SK-N-SH (cell line): ENCODE measurements around the gene C6orf89. TPM values are rescaled to one million over a fixed set of nuclear protein-coding genes. Genes with fewer than 3 reads are reported as not detected.

ENCODE experiments used
- CTCF ChIA-PET: fragments of 300-600, 350-600 bp; formaldehyde crosslinking; extraction: SDS; loops from one replicate; lab custom pipeline; 2021; lab: Yijun Ruan, JAX
- POLR2A ChIA-PET: fragments of 350-600 bp; sonication (Branson Sonifier 250); formaldehyde crosslinking; extraction: SDS; loops from one replicate; lab custom pipeline; 2020; ENCODE audit warnings: antibody characterized with exemption, inconsistent platforms; lab: Yijun Ruan, JAX
- DNase-seq: peaks from one replicate; pipeline ENCODE4 v3.0.0; 2012
- H2AFZ ChIP-seq: fragments of 200-600 bp; sonication (generic); 2 replicates; pipeline ENCODE4 v1.8.1; 2016; ENCODE audit warnings: antibody characterized with exemption, mild to moderate bottlenecking, low read depth
- H3F3A ChIP-seq: fragments of 200-600 bp; sonication (generic); replicated peaks from 2 replicates; pipeline ENCODE3; 2016; ENCODE audit warnings: antibody characterized with exemption, mild to moderate bottlenecking; ENCODE audit not compliant: insufficient read depth
- H3K27ac ChIP-seq, 2 experiments: fragments of 200-500 bp in 1 of 2; fragments of 200-600 bp in 1 of 2; sonication (Bioruptor generic) in 1 of 2; sonication (generic), shearing (Covaris generic) in 1 of 2; 2 replicates each; pipeline versions ENCODE4 v1.5.1 to v1.6.1; 2014 to 2016; ENCODE audit warnings: low read depth in 2 of 2, inconsistent platforms in 1 of 2, low read length in 1 of 2, mild to moderate bottlenecking in 1 of 2, mixed read lengths in 1 of 2
- H3K27me3 ChIP-seq: fragments of 200-600 bp; sonication (generic), shearing (Covaris generic); 2 replicates; pipeline ENCODE4 v1.6.1; 2016; ENCODE audit warnings: mixed run types; ENCODE audit not compliant: insufficient read depth
- H3K36me3 ChIP-seq, 2 experiments: fragments of 200-500 bp in 1 of 2; fragments of 200-600 bp in 1 of 2; sonication (Bioruptor generic) in 1 of 2; sonication (generic) in 1 of 2; replicated peaks in 1 of 2; 2 replicates each; pipeline versions ENCODE3 to v1.5.1; 2014 to 2016; ENCODE audit warnings: low read length in 1 of 2, mild to moderate bottlenecking in 1 of 2; ENCODE audit not compliant: insufficient read depth in 2 of 2, control insufficient read depth in 1 of 2
- H3K4me1 ChIP-seq, 2 experiments: fragments of 200-500 bp in 1 of 2; fragments of 200-600 bp in 1 of 2; sonication (Bioruptor generic) in 1 of 2; sonication (generic), shearing (Covaris generic) in 1 of 2; 2 replicates each; pipeline versions ENCODE4 v1.5.1 to v1.6.1; 2014 to 2016; ENCODE audit warnings: low read depth in 1 of 2, low read length in 1 of 2, mixed run types in 1 of 2; ENCODE audit not compliant: insufficient read depth in 2 of 2, control insufficient read depth in 1 of 2
- H3K4me2 ChIP-seq: fragments of 200-600 bp; sonication (generic), shearing (Covaris generic); 2 replicates; pipeline ENCODE4 v1.6.1; 2017; ENCODE audit warnings: mixed run types
- H3K4me3 ChIP-seq, 2 experiments: fragments of 200-500 bp in 1 of 2; fragments of 200-600 bp in 1 of 2; sonication (Bioruptor generic) in 1 of 2; sonication (generic), shearing (Covaris generic) in 1 of 2; 2 replicates each; pipeline versions ENCODE4 v1.5.1 to v1.8.1; 2014 to 2016; ENCODE audit warnings: low read depth in 2 of 2, inconsistent platforms in 1 of 2, low read length in 1 of 2, mild to moderate bottlenecking in 1 of 2, mixed read lengths in 1 of 2, moderate library complexity in 1 of 2
- H3K79me2 ChIP-seq: fragments of 200-600 bp; sonication (generic); 2 replicates; pipeline ENCODE4 v1.8.1; 2017; ENCODE audit warnings: mild to moderate bottlenecking; ENCODE audit not compliant: insufficient read depth
- H3K9ac ChIP-seq: fragments of 200-600 bp; sonication (generic); 2 replicates; pipeline ENCODE4 v1.6.1; 2017; ENCODE audit warnings: mixed run types
- H3K9me2 ChIP-seq: fragments of 200-600 bp; sonication (generic); 2 replicates; pipeline ENCODE4 v1.6.1; 2017; ENCODE audit warnings: mixed run types
- H3K9me3 ChIP-seq: fragments of 200-600 bp; sonication (generic); 2 replicates; pipeline ENCODE4 v1.6.1; 2017; ENCODE audit warnings: mixed run types, mild to moderate bottlenecking, moderate library complexity
- H4K20me1 ChIP-seq: fragments of 200-600 bp; sonication (generic); 2 replicates; pipeline ENCODE4 v1.6.1; 2017; ENCODE audit warnings: mild to moderate bottlenecking, mixed run types; ENCODE audit not compliant: insufficient read depth
- CHD2 ChIP-seq: fragments of 150-350 bp; IDR thresholded peaks from 2 replicates; pipeline ENCODE4 v1.6.1; 2018; ENCODE audit warnings: low read length; ENCODE audit not compliant: partially characterized antibody
- FOSL2 ChIP-seq: IDR thresholded peaks from 2 replicates; pipeline ENCODE4 v1.4.0; 2012; ENCODE audit warnings: low read depth, mild to moderate bottlenecking, moderate library complexity, borderline replicate concordance
- FOXM1 ChIP-seq: IDR thresholded peaks from 2 replicates; pipeline ENCODE4 v1.4.0; 2012; ENCODE audit warnings: low read depth, mild to moderate bottlenecking
- GATA2 ChIP-seq: sonication (generic); formaldehyde crosslinking; IDR thresholded peaks from 2 replicates; pipeline ENCODE4 v1.5.0; 2020; ENCODE audit warnings: mild to moderate bottlenecking, missing genetic modification reagents
- JUND ChIP-seq: IDR thresholded peaks from 2 replicates; pipeline ENCODE4 v1.4.0; 2012
- MEF2A ChIP-seq: IDR thresholded peaks from 2 replicates; pipeline ENCODE4 v1.4.0; 2012; ENCODE audit warnings: low read depth, borderline replicate concordance
- MXI1 ChIP-seq: IDR thresholded peaks from 2 replicates; pipeline ENCODE4 v1.6.1; 2012; ENCODE audit warnings: mild to moderate bottlenecking, low read depth, low read length, improper control_type of control experiment
- NRF1 ChIP-seq: IDR thresholded peaks from 2 replicates; pipeline ENCODE4 v1.6.1; 2012; ENCODE audit warnings: low read depth, mild to moderate bottlenecking, low read length
- RAD21 ChIP-seq: IDR thresholded peaks from 2 replicates; pipeline ENCODE4 v1.6.1; 2012; ENCODE audit warnings: mild to moderate bottlenecking, low read length
- RFX5 ChIP-seq: IDR thresholded peaks from 2 replicates; pipeline ENCODE4 v1.6.1; 2012; ENCODE audit warnings: mild to moderate bottlenecking, improper control_type of control experiment, low read length
- RXRA ChIP-seq: IDR thresholded peaks from 2 replicates; pipeline ENCODE4 v1.4.0; 2012; ENCODE audit warnings: low read depth, mild to moderate bottlenecking, borderline replicate concordance
- SIN3A ChIP-seq: IDR thresholded peaks from 2 replicates; pipeline ENCODE4 v1.6.1; 2012; ENCODE audit warnings: low read depth, mild to moderate bottlenecking, low read length, moderate library complexity, borderline replicate concordance
- SMC3 ChIP-seq: IDR thresholded peaks from 2 replicates; pipeline ENCODE4 v1.6.1; 2012; ENCODE audit warnings: low read depth, low read length, improper control_type of control experiment
- TAF1 ChIP-seq: IDR thresholded peaks from 2 replicates; pipeline ENCODE4 v1.6.1; 2012; ENCODE audit warnings: low read depth, mild to moderate bottlenecking, low read length, moderate library complexity, borderline replicate concordance
- WGBS: methylation state at CpG from one replicate; pipeline ENCODE4 v1.1.6; 2017; ENCODE audit warnings: low lambda C conversion rate; 5-methylcytosine and 5-hydroxymethylcytosine counted together
- polyA plus RNA-seq, 3 experiments: library from polyadenylated mRNA; depleted of rRNA; stranded (reverse); fragments of >200 nt; gene quantifications; 2 replicates each; pipeline ENCODE4 v1.2.3, GENCODE V29; 2012
- TF ChIP-seq, protein P1 (sequence below): IDR thresholded peaks from 2 replicates; pipeline ENCODE4 v1.4.0; 2012; ENCODE audit warnings: low read depth, borderline replicate concordance
- TF ChIP-seq, protein P2 (sequence below): fragments of 150-350 bp; IDR thresholded peaks from 2 replicates; pipeline ENCODE4 v1.6.1; 2016; ENCODE audit warnings: mild to moderate bottlenecking, low read depth, low read length
- TF ChIP-seq, protein P3 (sequence below): IDR thresholded peaks from 2 replicates; pipeline ENCODE4 v1.4.0; 2012; ENCODE audit warnings: low read depth, borderline replicate concordance

Gene C6orf89
- polyA plus RNA-seq, 1 of the 3 experiments (the other 2 are of a cell fraction), result 20.4 TPM

DNA sequence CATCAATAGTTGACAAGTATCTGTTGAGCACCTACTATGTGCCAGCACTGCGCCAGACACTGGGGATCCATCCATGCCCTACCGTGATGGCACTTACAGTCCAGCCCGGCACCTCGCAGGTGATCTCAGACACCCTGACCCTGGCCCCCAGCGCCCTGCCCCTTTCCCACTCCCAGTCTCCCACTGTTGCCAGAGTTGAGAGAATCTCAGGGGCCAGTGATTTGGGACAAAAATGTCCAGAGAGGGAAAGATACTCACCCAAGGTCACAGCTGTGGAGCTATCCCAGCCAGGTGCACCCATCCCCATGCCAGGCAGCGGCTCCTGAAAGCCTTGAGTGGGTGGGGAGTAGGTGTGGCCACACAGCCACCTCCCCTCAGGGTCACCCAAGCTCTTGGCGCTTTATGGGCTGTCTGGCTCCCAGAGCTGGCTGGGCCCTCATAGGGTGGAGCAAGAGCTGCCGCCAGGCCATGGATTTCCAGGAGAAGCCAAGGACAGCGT, 72.1 kb downstream of the C6orf89 start:
- no peak for DNase-seq
- WGBS, result 98% methylated on average over 7 of the region's 9 CpGs
- H3K36me3 ChIP-seq, result no peaks in the 10 kb centered on the region

DNA sequence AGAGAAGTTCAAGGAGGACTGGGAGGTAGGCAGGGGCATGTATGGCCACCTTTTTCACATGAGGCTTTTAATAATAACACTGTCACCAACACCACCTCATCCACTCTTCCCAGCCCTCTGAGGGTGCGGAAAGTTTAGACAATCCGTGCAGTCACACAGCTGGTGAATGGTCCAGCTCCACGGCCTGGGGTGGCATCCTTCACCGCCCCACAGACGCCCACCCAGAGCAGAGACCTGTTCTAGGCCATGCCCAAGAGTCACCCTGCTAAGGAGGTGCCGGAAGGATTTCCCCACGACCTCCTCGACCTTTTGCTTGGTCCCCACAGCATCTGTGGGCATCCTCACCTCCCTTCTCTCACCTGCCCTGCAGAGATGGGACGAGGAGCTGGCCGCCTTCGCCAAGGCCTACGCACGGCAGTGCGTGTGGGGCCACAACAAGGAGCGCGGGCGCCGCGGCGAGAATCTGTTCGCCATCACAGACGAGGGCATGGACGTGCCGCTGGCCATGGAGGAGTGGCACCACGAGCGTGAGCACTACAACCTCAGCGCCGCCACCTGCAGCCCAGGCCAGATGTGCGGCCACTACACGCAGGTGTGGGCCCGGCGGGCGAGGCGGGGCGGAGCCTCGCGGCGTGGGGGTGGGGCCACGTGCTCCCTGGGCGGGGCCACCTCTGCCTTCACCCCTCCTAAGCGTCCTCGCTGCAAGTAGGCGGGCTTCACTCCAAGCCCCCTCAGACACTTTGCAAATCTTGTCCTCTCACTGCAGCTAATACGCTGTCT, 73.2 kb downstream of the C6orf89 start:
- H3K27me3 ChIP-seq, result no peaks in the 10 kb centered on the region
- no peaks in the 10 kb centered on the region for H3K9me2 ChIP-seq
- peaks cover 2 to 9% of the 10 kb centered on the region in 2 experiments; a peak in 1 of 4 replicates for H3K4me1 ChIP-seq
- no peak for TF ChIP-seq JUND
- TF ChIP-seq GATA2 (CRISPR knock-in tag), result no peak
- CTCF ChIA-PET, result interaction anchor here (2.6 kb wide), 1 partner anchor 60 kb away, joined by 10 read pairs; no protein-coding TSS in a partner anchor
- H3K9me3 ChIP-seq, result no peaks in the 10 kb centered on the region
- no peak overlapping the region for H3K4me3 ChIP-seq
- POLR2A ChIA-PET, result no interaction called here
- H3K9ac ChIP-seq, result no peak overlapping the region
- H3K36me3 ChIP-seq, result no peaks in the 10 kb centered on the region
- no peaks in the 10 kb centered on the region for H4K20me1 ChIP-seq
- no peak overlapping the region for H3K4me2 ChIP-seq
- DNase-seq, result no peak
- peaks cover 5% of the 10 kb centered on the region for H3F3A ChIP-seq
- H3K79me2 ChIP-seq, result no peaks in the 10 kb centered on the region
- no peak overlapping the region for H3K27ac ChIP-seq
- WGBS, result 94% methylated on average over 33 of the region's 44 CpGs
- no peak overlapping the region for H2AFZ ChIP-seq

More for the DNA sequence above, 72.1 kb downstream of the C6orf89 start:
- TF ChIP-seq SMC3 (no peak), RAD21 (no peak), RFX5 (no peak), TAF1 (no peak), MXI1 (no peak), RXRA (no peak), FOXM1 (no peak), NRF1 (no peak), MEF2A (no peak), FOSL2 (no peak), SIN3A (no peak), CHD2 (no peak)
- TF ChIP-seq, protein P1, sequence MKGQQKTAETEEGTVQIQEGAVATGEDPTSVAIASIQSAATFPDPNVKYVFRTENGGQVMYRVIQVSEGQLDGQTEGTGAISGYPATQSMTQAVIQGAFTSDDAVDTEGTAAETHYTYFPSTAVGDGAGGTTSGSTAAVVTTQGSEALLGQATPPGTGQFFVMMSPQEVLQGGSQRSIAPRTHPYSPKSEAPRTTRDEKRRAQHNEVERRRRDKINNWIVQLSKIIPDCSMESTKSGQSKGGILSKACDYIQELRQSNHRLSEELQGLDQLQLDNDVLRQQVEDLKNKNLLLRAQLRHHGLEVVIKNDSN, result no peak
- TF ChIP-seq, protein P2, sequence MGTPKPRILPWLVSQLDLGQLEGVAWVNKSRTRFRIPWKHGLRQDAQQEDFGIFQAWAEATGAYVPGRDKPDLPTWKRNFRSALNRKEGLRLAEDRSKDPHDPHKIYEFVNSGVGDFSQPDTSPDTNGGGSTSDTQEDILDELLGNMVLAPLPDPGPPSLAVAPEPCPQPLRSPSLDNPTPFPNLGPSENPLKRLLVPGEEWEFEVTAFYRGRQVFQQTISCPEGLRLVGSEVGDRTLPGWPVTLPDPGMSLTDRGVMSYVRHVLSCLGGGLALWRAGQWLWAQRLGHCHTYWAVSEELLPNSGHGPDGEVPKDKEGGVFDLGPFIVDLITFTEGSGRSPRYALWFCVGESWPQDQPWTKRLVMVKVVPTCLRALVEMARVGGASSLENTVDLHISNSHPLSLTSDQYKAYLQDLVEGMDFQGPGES, result no peak
- TF ChIP-seq, protein P3, sequence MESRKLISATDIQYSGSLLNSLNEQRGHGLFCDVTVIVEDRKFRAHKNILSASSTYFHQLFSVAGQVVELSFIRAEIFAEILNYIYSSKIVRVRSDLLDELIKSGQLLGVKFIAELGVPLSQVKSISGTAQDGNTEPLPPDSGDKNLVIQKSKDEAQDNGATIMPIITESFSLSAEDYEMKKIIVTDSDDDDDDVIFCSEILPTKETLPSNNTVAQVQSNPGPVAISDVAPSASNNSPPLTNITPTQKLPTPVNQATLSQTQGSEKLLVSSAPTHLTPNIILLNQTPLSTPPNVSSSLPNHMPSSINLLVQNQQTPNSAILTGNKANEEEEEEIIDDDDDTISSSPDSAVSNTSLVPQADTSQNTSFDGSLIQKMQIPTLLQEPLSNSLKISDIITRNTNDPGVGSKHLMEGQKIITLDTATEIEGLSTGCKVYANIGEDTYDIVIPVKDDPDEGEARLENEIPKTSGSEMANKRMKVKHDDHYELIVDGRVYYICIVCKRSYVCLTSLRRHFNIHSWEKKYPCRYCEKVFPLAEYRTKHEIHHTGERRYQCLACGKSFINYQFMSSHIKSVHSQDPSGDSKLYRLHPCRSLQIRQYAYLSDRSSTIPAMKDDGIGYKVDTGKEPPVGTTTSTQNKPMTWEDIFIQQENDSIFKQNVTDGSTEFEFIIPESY, result no peak
- peaks cover 0 to 2% of the 10 kb centered on the region in 2 experiments; a peak in 1 of 4 replicates for H3K4me1 ChIP-seq
- no peaks in the 10 kb centered on the region for H4K20me1 ChIP-seq
- H3K9me3 ChIP-seq, result no peaks in the 10 kb centered on the region
- no peak overlapping the region for H3K4me2 ChIP-seq
- no peaks in the 10 kb centered on the region for H3K79me2 ChIP-seq
- H3K9me2 ChIP-seq, result no peaks in the 10 kb centered on the region
- ChIA-PET CTCF (interaction anchor here (2.6 kb wide), 1 partner anchor 61 kb away, joined by 10 read pairs; no protein-coding TSS in a partner anchor), POLR2A (no interaction called here)
- no peak overlapping the region for H3K4me3 ChIP-seq
- H3K9ac ChIP-seq, result no peak overlapping the region
- no peak overlapping the region for H3K27ac ChIP-seq
- H2AFZ ChIP-seq, result no peak overlapping the region
- H3F3A ChIP-seq, result peaks cover 5% of the 10 kb centered on the region
- H3K27me3 ChIP-seq, result no peaks in the 10 kb centered on the region
